SIG-M5 (cell line): ENCODE data around the gene MOB4.

Experiments used
- DNase-seq: peaks from one replicate; lab custom pipeline; 2025; lab: John Stamatoyannopoulos, UW

The MOB4 gene

DNA sequence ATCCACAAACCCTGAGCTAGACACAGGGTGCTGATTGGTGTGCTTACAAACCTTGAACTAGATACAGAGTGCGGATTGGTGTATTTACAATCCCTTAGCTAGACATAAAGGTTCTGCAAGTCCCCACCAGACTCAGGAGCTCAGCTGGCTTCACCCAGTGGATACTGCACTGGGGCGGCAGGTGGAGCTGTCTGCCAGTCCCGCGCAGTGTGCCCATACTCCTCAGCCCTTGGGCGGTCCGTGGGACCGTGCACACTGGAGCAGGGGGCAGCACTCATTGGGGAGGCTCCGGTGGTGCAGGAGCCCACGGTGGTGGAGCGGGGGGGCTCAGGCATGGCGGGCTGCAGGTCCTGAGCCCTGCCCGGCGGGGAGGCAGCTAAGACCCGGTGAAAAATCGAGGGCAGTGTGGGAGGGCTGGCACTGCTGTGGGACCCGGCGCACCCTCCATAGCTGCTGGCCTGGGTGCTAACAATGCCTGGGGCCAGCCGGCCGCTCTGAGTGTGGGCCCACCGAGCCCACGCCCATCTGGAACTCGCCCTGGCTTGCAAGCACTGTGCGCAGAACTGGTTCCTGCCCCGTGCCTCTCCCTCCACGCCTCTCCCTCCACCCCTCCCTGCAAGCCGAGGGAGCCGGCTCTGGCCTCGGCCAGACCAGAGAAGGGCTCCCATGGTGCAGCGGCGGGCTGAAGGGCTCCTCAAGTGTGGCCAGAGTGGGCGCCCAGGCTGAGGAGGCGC, 75.6 kb downstream of the MOB4 start:
- no peak for DNase-seq

DNA sequence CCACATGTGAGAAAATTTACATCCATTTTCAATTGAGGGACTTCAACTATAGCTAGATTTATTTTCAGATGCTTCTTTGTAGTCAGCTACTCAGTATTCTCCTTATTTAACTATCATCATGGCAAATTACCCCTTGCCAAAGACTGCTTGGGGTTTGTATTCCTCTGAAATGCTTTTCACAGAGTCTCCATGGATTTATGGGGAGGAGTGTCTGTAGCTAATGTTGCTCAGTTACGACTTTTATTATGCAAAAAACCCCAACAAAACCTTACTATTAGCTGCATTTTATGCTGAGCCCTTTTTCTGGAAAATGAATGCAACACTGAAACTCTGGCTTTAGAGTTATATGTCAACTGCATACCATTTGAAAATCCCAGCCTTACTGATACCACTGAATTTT, 80.9 kb downstream of the MOB4 start:
- no peak for DNase-seq

DNA sequence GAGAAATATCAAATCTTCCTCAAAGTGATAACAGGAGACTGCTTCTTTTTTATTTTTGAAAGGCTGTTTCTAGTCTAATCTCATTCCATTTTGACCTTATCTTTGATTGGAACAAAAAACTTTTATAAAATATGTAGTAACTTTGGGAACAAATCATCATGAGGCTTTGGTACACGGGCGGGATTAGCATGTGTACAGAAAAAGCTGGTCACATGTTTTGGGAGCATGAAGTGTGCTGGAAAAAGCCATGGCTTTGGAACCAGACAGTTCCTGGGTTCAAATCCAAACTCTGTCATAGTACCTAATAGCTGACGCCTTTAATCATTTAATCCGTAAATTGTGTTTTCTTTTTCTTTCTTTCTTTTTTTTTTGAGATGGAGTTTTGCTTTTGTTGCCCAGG, 81.3 kb downstream of the MOB4 start:
- no peak for DNase-seq

DNA sequence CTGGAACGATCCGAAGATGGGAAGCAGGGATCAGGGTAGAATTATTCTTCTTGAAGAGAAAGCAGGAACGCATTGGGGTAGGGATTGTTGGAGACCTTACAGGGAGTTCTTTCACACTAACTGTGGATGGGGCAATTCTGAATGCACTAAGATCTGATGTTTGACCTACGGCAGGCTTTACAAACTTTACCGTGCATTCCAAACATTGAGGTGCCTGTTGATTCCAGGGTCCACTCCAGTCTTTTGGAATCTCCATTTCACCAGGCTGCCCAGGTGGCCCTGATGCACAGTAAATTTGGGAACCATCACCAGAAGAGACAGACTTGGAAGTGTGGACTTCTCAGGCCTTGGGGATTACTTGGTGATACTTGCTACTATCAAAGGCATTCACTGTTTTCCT, 82.6 kb downstream of the MOB4 start:
- DNase-seq, result no peak

DNA sequence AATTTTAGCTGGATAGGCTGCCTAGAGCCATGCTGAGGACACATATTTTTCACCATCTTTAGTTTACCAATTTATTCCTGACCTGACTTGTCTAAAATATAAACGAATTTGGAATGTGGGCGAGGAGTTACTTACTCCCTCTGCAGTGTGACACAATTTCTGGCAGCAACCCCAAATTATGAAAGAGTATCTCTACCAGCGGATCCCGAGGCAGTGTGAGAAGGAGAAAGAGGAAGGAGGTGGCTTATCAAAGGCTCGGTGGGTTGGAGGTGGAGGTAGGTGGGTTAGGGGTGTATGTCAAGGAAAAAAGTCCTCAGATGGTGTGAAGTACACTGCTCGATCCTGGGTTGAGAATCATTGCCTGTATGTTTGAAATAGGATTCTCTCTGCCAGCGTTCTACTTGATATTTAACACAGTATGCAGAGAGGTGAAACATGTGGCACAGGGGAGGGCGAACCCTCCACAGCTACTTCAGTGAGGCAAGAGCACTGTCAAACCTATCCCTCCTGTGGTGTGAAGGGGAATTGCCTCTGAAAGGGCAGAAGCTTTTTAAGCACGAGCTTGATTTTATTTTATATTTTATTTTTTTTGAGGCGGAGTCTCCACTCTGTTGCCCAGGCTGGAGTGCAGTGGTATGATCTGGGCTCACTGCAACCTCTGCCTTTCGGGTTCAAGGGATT, 83.6 kb downstream of the MOB4 start:
- peak; percentile 53 for DNase-seq

DNA sequence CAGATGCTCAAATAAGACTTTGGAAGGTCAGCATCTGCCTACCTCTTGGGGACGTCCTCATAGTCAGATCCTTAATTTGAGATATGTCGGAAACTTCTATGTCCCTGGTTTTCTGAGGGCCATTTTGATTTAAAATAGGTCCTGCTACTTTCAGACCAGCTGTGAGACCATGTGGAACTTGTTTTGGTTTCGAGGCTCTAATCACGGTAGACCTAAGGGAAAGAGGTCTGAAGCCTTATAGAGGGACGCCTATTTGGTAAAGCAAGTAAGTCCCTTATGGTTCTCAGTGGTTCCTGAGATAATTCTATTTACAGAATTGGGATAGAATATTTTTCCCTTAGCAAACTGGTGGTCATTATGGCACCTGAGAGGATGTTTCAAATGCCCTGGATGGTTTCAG, 84.4 kb downstream of the MOB4 start:
- no peak for DNase-seq

DNA sequence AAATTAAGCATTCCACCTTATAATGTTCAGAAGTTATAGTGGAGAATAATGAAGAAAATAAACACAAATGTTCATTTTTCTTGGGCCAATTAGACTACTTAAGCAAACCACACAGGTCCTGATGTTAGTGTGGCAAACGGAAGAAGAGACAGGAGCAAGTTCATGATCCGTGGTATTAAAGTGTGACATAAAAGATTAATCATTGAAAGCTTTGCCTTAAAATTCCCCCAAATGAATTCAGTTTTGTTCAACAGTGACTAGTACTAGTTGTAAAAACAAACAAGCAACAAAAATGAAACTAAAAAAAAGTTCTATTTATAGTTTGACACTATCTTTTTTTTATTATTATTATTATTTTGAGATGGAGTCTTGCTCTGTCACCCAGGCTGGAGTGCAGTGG, 85.9 kb downstream of the MOB4 start:
- no peak for DNase-seq
